GM19463 (cell line): Measurements from ENCODE around the gene ADCK2.
"Not testable (repeated sequence)": the region's sequence is repeated elsewhere in the genome, so short reads cannot be mapped to it uniquely, and the experiment has no call there.

Experiments used
- ATAC-seq: cut with Tn5 transposase; IDR thresholded peaks from one replicate; pipeline ENCODE4 v1.9.1; 2021; ENCODE audit warnings: mild to moderate bottlenecking, moderate library complexity; ENCODE audit not compliant: unreplicated experiment

ADCK2 gene

DNA sequence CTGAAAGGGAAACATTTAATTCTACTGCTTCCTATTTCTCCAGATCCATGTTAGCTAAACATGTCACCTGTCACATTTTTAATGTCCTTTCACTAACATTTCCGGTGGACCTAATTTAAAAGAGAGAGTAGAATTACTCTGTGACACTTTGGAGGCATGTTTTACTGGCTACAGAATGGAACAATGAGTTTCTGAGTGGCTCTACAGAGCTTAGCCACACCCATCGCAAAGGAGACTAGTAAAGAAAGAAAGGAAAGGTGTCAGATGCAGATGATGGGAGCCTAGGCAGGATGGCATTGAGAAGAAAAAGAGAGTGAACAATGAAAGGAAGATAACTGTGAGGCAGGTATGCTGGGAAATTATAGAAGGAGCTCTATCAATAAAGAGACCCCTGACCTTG, 59.7 kb downstream of the ADCK2 start:
- no peak for ATAC-seq

DNA sequence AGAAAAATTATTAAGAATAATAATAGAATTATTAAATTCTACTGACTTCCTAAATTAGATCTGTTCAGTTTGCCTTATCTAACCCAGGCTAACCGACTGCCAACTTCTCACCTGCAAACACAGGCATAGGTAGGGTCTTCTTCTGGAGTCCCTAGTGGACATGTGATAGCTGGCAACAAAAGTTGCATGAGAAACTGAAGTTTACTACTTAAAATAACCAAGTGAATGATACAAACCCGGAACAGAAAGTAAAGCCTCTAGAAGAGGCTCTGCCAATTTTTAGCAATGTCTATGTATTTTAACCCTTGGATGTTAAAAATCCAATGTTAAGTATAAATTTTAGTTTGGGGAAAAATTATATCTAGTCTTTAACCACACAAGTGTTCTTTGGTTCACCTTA, 61.4 kb downstream of the ADCK2 start:
- no peak for ATAC-seq

- ATAC-seq: no peak
Measured at GRCh38 chr7:140734729-140735128, 62.0 kb downstream of the ADCK2 start.

DNA sequence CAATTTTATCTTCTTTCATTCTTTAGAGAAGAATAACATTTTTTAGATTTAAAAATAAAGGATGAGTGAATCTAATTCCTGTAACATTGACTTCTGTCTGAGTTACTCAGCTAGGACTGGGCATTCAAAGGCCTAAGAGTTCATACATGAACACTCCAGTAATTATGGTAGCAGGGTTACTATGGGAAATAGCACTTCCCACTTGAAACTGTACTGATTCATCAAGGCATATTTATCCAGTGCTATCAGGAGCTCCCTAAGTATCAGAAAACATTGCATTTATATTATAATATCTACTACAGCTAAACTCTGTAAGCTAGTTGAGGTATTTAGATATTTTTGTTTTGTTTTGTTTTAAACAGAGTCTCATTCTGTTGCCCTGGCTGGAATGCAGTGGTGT, 65.5 kb downstream of the ADCK2 start:
- no peak for ATAC-seq

DNA sequence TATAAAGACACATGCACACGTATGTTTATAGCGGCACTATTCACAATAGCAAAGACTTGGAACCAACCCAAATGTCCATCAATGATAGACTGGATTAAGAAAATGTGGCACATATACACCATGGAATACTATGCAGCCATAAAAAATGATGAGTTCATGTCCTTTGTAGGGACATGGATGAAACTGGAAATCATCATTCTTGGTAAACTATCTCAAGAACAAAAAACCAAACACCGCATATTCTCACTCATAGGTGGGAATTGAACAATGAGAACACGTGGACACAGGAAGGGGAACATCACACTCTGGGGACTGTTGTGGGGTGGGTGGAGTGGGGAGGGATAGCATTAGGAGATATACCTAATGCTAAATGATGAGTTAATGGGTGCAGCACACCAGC, 70.5 kb downstream of the ADCK2 start:
- not testable (repeated sequence) for ATAC-seq

DNA sequence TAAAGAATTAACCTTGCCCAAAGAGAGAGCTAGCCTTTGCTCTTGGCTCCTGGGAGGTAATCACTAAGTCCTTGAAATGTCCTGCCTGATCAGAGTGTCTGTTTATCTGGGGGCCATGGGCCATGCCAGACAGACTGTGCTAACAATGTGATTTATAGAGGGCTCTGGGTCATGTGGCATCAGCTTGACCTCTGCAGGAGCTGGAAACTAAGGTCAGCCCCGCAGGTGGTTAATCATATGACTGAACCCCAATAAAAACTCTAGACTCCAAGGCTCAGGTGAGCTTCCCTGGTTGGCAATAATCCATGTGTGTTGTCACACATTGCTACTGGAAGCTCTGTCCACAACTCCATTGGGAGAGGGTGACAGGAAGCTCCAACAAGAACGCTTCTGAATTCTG, 71.3 kb downstream of the ADCK2 start:
- no peak for ATAC-seq
